Natural killer cell treated with Interleukin-12 subunit alpha and Interleukin-12 subunit beta and Interleukin-15 and Interleukin-18, amount 100 ng/mL, for 72 hours (primary cell): ENCODE results near the gene SMURF2. TPM values are rescaled to one million over a fixed set of nuclear protein-coding genes. Genes with fewer than 3 reads are reported as not detected.

Source experiments
- ATAC-seq, 2 donors: fragments of 150-1000 bp; cut with Tn5 transposase in 1 of 2; sonication (Bioruptor Pico), chemical (Tn5 transposase) in 1 of 2; 2 replicates each; pipeline ENCODE4 v1.10.0; 2021
- DNase-seq: peaks from one replicate; pipeline ENCODE4 v3.0.0; 2022; ENCODE audit warnings: low spot score
- H3K27ac Mint-ChIP-seq, 2 donors: 1 replicate in 1 of 2; 2 replicates in 1 of 2; pipeline ENCODE4 v1.8.0; 2022; ENCODE audit warnings: mixed read lengths in 2 of 2, mild to moderate bottlenecking in 1 of 2, moderate library complexity in 1 of 2
- H3K27me3 Mint-ChIP-seq, 2 donors: 1 replicate in 1 of 2; 2 replicates in 1 of 2; pipeline ENCODE4 v1.8.0; 2022; ENCODE audit warnings: mixed read lengths in 2 of 2
- H3K36me3 Mint-ChIP-seq: one replicate; pipeline ENCODE4 v1.8.0; 2022; ENCODE audit warnings: mixed read lengths
- H3K4me1 Mint-ChIP-seq, 2 donors: 1 replicate in 1 of 2; 2 replicates in 1 of 2; pipeline ENCODE4 v1.8.0; 2022; ENCODE audit warnings: low read depth in 2 of 2, mixed read lengths in 2 of 2, mild to moderate bottlenecking in 1 of 2
- H3K4me3 Mint-ChIP-seq: one replicate; pipeline ENCODE4 v1.8.0; 2022; ENCODE audit warnings: mixed read lengths
- H3K9me3 Mint-ChIP-seq: 2 replicates; pipeline ENCODE4 v1.8.0; 2022; ENCODE audit warnings: mixed read lengths
- total RNA-seq, 2 donors: library from RNA; stranded (reverse); gene quantifications; one replicate each; pipeline ENCODE4 v1.2.3, GENCODE V29; 2022

The SMURF2 gene
- total RNA-seq: 10 to 100 TPM; 18.0 to 26.1 TPM

DNA sequence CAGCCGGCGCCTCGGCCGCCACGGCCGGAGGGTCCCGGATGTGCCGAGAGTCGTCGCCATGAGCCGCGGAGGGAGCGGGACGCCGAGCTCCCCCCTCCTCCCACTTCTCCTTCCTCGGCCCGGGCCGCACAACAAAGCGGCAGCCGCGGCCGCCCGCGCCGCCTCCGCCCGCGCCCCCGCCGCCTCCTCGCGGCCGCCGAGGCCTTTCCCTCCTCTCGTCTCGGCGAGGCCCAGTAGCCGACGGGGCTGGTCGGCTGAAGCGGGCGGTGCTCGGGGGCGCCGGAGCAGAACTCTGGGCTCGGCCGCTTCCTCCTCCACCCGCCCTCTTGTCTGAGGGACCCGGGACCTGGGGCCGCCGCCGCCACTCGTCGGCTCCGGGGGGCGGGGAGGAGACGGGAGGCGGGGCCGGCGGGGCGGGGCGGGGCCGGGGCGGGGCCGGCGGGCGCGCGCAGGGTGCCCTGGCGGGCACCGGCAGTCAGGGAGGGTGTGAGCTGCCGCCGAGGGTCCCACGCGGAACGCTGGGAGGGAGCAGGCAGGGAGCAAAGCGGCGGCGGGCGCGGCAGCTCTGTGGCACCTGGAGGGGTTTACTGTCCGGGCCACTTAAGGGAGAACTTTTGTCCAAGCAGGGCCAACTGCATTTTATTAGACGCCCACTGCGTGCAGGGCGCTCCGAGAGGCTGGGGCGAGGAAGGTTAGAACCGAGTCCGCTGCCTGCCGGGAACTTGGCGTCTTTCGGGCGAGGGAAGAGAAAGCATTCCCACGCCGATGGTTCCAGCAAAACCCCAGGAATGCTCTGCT, at the start of gene SMURF2:
SMURF2 (minus strand) TSS at position 332 of the 798 bp plus-strand sequence. CDS start 427 bp downstream, outside the sequence.
- DNase-seq (peak; percentile 87), ATAC-seq (peak; percentile 95 to 96)
- Mint-ChIP-seq H3K9me3 (no peaks in the 10 kb centered on the region), H3K36me3 (no peaks in the 10 kb centered on the region), H3K27ac (peak within 1 kb of the TSS; percentile 78 to 94), H3K27me3 (no peaks in the 10 kb centered on the region), H3K4me1 (peaks cover 21 to 31% of the 10 kb centered on the region in 2 donors), H3K4me3 (peak within 1 kb of the TSS; percentile 95)

DNA sequence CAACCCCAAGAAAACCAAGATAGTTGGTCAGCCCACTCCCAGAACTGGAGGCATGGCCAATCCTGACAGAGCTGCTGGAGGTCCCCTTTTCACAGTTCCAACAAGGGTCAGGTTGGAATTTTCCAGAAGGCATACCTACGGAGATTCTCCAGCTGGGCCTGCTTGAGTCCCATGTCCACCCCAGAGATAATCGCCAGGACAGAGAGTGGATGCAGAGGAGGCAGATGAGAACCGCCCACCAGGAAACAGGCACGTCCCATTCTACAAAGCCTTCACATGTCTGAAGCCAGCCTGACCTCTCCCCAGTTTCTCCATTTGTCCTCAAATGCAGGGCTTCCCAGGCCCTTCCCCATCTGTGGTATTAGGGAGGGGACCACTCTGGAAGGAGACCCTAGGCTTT, 47.4 kb upstream of the SMURF2 start:
- no peak for DNase-seq
- Mint-ChIP-seq H3K4me3 (peak overlapping the region; percentile 67), H3K9me3 (no peaks in the 10 kb centered on the region), H3K36me3 (no peaks in the 10 kb centered on the region), H3K27ac (peak overlapping the region; percentile 88 to 91), H3K4me1 (peaks cover 56 to 61% of the 10 kb centered on the region in 2 donors), H3K27me3 (no peaks in the 10 kb centered on the region)
- no peak for ATAC-seq

DNA sequence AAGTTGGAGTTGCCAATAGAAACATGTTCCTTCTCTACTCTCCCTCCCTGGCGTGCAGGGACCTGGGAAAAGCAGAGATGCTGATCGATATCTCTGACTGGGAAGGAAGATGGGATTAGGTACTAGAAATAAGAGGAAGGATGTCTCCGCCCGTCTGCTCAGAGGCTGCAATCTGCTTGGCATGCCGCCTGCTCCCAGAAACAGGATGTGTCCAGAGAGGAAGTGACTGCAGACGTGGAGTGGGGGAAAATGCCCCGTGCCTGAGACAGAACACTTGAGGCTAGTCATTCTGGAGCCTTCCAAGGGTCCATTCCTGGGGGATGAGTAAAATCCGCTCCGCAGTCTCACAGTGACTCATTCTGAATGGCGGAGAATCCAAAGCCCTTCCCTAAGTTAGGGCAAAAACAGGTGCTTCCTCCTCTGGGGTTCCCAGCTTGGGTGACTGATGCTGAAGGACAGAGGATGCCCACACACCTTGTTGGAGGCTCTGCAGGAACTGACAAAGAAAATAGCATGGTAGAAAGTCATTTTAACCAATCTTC, 45.0 kb upstream of the SMURF2 start:
- Mint-ChIP-seq H3K36me3 (no peaks in the 10 kb centered on the region), H3K4me1 (peaks cover 39 to 41% of the 10 kb centered on the region in 2 donors), H3K9me3 (no peaks in the 10 kb centered on the region), H3K27ac (peak overlapping the region in 1 of 2 donors; percentile 12), H3K4me3 (no peak overlapping the region), H3K27me3 (no peaks in the 10 kb centered on the region)
- no peak for ATAC-seq
- DNase-seq: no peak

DNA sequence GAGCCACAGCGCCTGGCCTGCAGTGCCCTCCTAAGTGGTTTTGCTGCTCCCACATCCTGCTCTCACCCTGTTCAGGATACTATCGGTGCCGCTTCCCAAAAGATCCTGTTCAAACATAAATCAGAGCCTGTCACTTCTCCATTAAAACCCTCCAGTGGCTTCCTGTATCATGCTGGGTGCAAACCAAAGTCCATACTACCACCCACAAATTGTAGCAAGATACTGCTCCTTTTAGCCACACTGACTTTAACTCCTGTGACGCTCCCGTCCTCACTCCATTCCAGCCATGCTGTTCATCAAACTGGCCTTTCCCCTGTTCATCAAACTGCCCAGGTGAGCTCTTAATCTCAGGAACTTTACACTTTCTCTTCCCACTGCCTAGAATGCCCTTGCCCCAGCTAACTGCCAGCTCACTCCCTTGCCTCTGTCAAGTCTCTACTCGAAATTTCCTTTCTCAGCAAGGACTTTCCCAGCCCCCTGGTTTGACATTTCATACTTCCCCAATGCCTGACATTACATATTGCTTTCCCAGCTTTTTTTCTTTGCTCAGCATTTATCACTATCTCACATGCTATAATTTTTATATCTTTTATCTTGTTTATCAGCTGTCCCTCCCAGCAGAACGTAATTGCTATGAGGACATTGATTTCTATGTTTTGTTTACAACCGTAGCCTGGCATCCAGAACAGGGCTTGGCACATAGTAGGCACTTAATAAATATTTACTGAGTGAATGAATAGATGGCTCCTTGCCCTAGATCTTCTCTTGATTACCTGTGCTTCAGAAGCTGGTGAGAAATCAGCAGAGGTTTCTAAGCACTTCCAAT, 44.3 kb upstream of the SMURF2 start:
- ATAC-seq: no peak
- Mint-ChIP-seq H3K9me3 (no peaks in the 10 kb centered on the region), H3K27me3 (no peaks in the 10 kb centered on the region), H3K4me3 (no peak overlapping the region), H3K27ac (peak overlapping the region in 1 of 2 donors; percentile 12), H3K36me3 (no peaks in the 10 kb centered on the region), H3K4me1 (peaks cover 35 to 37% of the 10 kb centered on the region in 2 donors)
- DNase-seq: no peak

DNA sequence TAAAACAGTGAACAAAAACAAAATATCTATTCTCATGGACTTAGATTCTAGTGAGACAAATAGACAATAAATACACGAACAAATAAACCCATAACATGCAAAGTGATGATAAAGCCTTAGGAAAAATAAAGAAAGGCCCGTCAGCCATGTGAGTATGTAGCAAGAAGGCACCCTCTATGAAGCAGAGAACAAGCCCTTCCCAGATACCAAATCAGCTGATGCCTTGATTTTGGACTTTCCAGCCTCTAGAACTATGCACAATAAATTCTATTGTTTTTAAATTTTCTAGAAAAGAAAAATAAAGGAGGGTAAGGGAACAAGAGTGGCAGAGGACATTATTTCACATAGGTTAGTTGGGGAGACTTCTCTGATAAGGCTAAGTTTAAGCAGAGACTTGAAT, 40.7 kb upstream of the SMURF2 start:
- Mint-ChIP-seq H3K9me3 (no peaks in the 10 kb centered on the region), H3K27ac (no peak overlapping the region), H3K36me3 (no peaks in the 10 kb centered on the region), H3K27me3 (no peaks in the 10 kb centered on the region), H3K4me3 (no peak overlapping the region), H3K4me1 (peaks cover 10 to 14% of the 10 kb centered on the region in 2 donors)
- no peak for ATAC-seq
- DNase-seq: no peak

DNA sequence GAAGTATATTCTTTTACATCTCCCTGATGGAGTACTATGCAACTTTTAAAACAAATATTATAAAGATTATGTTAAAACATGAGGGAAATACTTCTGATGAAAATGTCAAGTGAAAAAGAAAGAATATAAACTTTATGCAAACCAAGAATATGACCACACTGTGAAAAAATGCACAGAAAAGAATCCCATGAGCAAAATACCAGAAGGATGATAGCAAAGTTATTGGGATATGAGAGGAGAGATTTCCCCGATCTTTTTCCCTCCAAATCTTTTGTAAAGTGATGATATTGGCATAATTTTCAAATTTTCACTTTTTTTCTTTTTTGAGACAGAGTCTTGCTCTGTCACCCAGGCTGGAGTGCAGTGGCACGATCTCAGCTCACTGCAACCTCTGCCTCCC, 36.6 kb upstream of the SMURF2 start:
- DNase-seq (no peak), ATAC-seq (no peak)
- Mint-ChIP-seq H3K36me3 (no peaks in the 10 kb centered on the region), H3K27ac (no peak overlapping the region), H3K4me3 (no peak overlapping the region), H3K27me3 (no peaks in the 10 kb centered on the region), H3K4me1 (no peaks in the 10 kb centered on the region), H3K9me3 (no peaks in the 10 kb centered on the region)

DNA sequence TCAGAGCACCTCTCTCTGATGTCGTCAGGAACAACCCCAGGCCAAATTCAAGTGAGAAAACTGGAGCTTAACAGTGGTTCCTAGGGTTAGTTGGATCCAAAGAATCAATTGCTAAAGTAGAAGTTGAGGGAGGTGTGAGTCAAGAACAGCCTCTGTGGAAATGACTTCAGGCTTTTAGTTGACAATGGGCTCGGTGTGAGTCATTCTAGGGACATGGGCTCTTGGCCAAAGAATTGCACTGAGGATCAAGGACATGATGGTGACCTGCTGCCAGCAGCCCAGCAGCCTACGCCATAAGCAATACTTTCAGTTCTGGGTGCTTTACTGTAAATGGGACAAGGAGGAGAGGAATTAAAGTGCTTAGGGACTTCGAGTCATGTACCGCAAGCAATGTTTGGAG, 32.1 kb upstream of the SMURF2 start:
- Mint-ChIP-seq H3K9me3 (no peaks in the 10 kb centered on the region), H3K4me3 (no peak overlapping the region), H3K27me3 (no peaks in the 10 kb centered on the region), H3K36me3 (no peaks in the 10 kb centered on the region), H3K27ac (no peak overlapping the region), H3K4me1 (no peaks in the 10 kb centered on the region)
- ATAC-seq: no peak
- no peak for DNase-seq

DNA sequence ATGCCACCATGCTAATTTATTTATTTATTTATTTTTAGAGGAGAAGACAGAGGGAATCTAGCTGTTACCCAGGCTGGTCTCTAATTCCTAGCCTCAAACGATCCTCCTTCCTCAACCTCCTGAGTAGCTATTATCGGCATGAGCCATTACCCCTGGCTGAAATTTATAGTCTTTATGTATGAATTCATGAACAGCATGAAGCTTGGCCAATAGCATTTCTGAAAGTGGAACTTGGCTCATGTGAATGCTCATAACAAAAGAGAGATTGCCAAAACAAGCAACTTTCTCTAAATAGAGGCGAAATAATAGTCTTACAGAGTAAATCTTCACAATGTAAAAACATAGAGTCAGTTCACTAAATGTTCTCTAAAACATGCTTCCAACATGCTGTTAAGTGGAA, 30.1 kb upstream of the SMURF2 start:
- ATAC-seq (no peak), DNase-seq (no peak)
- no peaks in the 10 kb centered on the region for H3K27me3 Mint-ChIP-seq
- no peak overlapping the region for H3K27ac Mint-ChIP-seq
- no peaks in the 10 kb centered on the region for H3K9me3 Mint-ChIP-seq
- no peaks in the 10 kb centered on the region for H3K4me1 Mint-ChIP-seq
- H3K4me3 Mint-ChIP-seq: no peak overlapping the region
- H3K36me3 Mint-ChIP-seq: no peaks in the 10 kb centered on the region

DNA sequence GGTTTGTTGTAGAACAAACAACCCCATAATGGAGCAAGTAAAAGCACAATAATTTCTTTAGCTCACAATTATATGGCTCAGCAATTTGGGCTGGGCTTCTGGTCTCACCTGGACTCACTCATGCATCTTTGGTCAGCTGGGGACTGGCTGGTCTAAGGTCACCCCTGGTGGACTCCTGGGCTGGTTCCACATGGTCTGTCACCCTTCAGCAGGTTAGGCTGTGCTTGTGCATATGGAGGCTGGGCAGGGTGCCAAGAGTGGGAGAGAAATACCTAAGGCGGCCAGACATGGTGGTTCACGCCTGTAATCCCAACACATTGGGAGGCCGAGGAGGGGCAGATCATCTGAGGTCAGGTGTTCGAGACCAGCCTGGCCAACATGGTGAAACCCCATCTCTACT, 27.0 kb upstream of the SMURF2 start:
- Mint-ChIP-seq H3K36me3 (no peaks in the 10 kb centered on the region), H3K27ac (no peak overlapping the region), H3K27me3 (no peaks in the 10 kb centered on the region), H3K9me3 (no peaks in the 10 kb centered on the region), H3K4me3 (no peak overlapping the region), H3K4me1 (no peaks in the 10 kb centered on the region)
- no peak for ATAC-seq
- DNase-seq: no peak

DNA sequence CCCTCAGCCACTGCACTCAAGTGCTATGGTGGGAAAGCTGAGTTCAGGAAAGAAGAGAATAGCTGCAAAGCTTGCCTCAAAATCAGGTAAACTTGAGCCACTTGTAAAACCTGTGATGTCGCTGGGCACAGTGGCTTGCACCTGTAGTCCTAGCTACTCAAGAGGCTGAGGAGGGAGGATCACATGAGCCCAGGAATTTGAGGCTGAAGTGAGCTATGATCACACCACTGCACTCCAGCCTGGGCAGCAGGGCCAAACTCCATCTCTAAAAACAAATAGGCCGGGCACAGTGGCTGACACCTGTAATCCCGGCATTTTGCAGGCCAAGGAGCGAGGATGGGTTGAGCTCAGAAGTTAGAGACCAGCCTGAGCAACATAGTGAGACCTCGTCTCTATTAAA, 26.4 kb upstream of the SMURF2 start:
- H3K4me3 Mint-ChIP-seq: no peak overlapping the region
- H3K27me3 Mint-ChIP-seq: no peaks in the 10 kb centered on the region
- no peak for ATAC-seq
- no peaks in the 10 kb centered on the region for H3K4me1 Mint-ChIP-seq
- no peak overlapping the region for H3K27ac Mint-ChIP-seq
- no peaks in the 10 kb centered on the region for H3K9me3 Mint-ChIP-seq
- H3K36me3 Mint-ChIP-seq: no peaks in the 10 kb centered on the region
- DNase-seq: no peak

DNA sequence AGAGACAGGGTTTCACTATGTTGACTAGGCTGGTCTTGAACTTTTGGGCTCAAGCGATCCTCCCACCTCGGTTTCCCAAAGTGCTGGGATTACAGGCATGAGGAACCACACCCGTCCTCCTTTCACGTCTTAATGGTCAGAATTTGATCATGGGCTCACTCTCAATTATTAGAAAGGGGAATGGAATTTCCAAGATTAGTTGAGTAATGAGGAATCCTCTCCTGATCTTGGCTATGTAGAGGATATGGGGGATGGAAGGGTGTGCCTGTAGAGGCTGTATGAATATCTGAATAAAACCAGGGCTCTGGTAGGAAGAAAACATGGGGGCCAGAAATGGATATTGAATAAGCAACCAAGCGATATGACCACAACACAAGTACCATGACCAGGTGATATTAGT, 25.9 kb upstream of the SMURF2 start:
- no peaks in the 10 kb centered on the region for H3K36me3 Mint-ChIP-seq
- no peaks in the 10 kb centered on the region for H3K9me3 Mint-ChIP-seq
- no peaks in the 10 kb centered on the region for H3K4me1 Mint-ChIP-seq
- DNase-seq (no peak), ATAC-seq (no peak)
- H3K27me3 Mint-ChIP-seq: no peaks in the 10 kb centered on the region
- no peak overlapping the region for H3K4me3 Mint-ChIP-seq
- H3K27ac Mint-ChIP-seq: no peak overlapping the region

DNA sequence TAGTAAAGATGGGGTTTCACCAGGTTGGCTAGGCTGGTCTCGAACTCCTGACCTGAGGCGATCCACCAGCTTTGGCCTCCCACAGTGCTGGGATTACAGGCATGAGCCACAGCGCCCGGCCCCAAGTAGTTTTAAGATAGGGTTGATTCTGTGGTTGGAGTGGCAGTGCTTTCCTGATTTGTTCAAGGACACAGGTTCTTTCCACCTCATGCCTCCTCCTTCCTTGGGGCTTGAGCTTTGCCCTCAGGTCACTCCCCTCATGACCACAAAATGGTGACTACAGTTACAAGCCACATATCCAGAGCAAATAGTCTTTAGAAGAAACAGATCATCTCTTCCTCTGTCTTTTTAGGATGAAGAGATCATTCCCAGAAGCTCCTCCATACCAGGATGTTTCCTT, 25.3 kb upstream of the SMURF2 start:
- no peak for DNase-seq
- no peak for ATAC-seq
- H3K27ac Mint-ChIP-seq: no peak overlapping the region
- no peaks in the 10 kb centered on the region for H3K36me3 Mint-ChIP-seq
- H3K9me3 Mint-ChIP-seq: no peaks in the 10 kb centered on the region
- no peak overlapping the region for H3K4me3 Mint-ChIP-seq
- H3K4me1 Mint-ChIP-seq: no peaks in the 10 kb centered on the region
- no peaks in the 10 kb centered on the region for H3K27me3 Mint-ChIP-seq

DNA sequence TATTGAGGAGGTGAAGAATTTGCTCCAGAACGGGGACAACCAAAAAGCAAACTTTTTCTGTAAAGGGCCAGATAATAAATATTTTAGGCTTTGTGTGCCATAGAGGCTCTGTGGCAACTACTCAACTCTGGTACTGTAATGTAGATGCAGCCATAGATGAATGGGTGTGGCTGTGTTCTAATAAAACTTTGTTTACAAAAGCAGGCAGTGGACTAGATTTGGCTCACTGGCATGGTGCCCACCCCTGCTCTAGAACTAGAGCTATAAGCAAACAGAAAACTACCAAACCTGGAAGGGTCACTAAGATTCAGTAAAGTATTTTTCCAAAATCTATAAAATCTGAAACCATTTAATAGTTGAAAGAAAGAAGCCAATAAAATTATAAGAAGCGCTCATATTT, 24.6 kb upstream of the SMURF2 start:
- no peak for DNase-seq
- H3K27ac Mint-ChIP-seq: no peak overlapping the region
- H3K4me3 Mint-ChIP-seq: no peak overlapping the region
- no peaks in the 10 kb centered on the region for H3K36me3 Mint-ChIP-seq
- H3K27me3 Mint-ChIP-seq: no peaks in the 10 kb centered on the region
- H3K9me3 Mint-ChIP-seq: no peaks in the 10 kb centered on the region
- no peaks in the 10 kb centered on the region for H3K4me1 Mint-ChIP-seq
- ATAC-seq: no peak

DNA sequence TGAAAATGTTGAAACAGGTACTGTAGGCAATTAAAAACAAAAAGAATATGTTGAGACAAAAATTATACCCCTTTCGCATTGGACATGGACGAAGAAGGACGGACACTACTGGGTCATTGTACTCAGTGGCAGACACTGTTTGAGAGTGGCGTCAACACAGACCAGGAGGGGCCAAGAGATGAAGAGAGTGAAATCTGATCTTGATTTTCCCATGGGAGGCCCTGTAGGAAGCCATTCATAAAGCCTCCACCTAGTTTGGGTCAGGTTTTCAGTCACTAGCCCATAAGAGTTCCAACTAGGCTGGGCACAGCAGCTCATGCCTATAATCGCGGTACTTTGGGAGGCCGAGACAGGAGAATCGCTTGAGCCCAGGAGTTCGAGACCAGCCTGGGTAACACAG, 23.6 kb upstream of the SMURF2 start:
- H3K4me1 Mint-ChIP-seq: no peaks in the 10 kb centered on the region
- no peak for ATAC-seq
- H3K27me3 Mint-ChIP-seq: no peaks in the 10 kb centered on the region
- no peak for DNase-seq
- H3K27ac Mint-ChIP-seq: no peak overlapping the region
- no peaks in the 10 kb centered on the region for H3K36me3 Mint-ChIP-seq
- H3K9me3 Mint-ChIP-seq: no peaks in the 10 kb centered on the region
- no peak overlapping the region for H3K4me3 Mint-ChIP-seq
